Tibial nerve (tissue), 4 donors: ENCODE data around the gene FAM20A. TPM values are rescaled to one million over a fixed set of nuclear protein-coding genes. Genes with fewer than 3 reads are reported as not detected.

ENCODE experiments used
- DNase-seq, 2 donors: peaks; one replicate each; pipeline ENCODE4 v3.0.0-alpha.2; 2019; ENCODE audit warnings: low spot score in 2 of 2
- H3K27ac ChIP-seq, 4 donors: fragments of 200-600 bp; sonication (generic) in 3 of 4; one replicate each; pipeline ENCODE4 v1.5.1; 2017 to 2019; ENCODE audit warnings: mild to moderate bottlenecking in 1 of 4
- H3K27me3 ChIP-seq, 2 donors: fragments of 200-600 bp; sonication (generic) in 1 of 2; one replicate each; pipeline versions ENCODE4 v1.5.1 to v1.6.0; 2017 to 2019
- H3K36me3 ChIP-seq, 3 donors: fragments of 200-600 bp; sonication (generic); one replicate each; pipeline ENCODE4 v1.5.1; 2018 to 2019
- H3K4me1 ChIP-seq, 4 donors: fragments of 200-600 bp; sonication (generic) in 3 of 4; one replicate each; pipeline ENCODE4 v1.5.1; 2017 to 2019
- H3K4me3 ChIP-seq, 4 donors: fragments of 200-600 bp; sonication (generic) in 3 of 4; one replicate each; pipeline ENCODE4 v1.5.1; 2017 to 2019; ENCODE audit warnings: mild to moderate bottlenecking in 1 of 4, moderate library complexity in 1 of 4
- H3K9me3 ChIP-seq, 4 donors: fragments of 200-600 bp; sonication (generic) in 3 of 4; one replicate each; pipeline ENCODE4 v1.5.1; 2017 to 2019
- CTCF ChIP-seq, 5 experiments: fragments of 200-600 bp in 3 of 5; fragments of 450-650 bp in 2 of 5; sonication (generic) in 3 of 5; IDR thresholded peaks; one replicate each; pipeline ENCODE4 v1.5.1; 2016 to 2019; ENCODE audit warnings: antibody characterized with exemption in 5 of 5, mild to moderate bottlenecking in 3 of 5, moderate library complexity in 2 of 5
- EP300 ChIP-seq, 2 donors: sonication (generic); formaldehyde crosslinking; IDR thresholded peaks; one replicate each; pipeline ENCODE4 v1.6.1; 2017; ENCODE audit warnings: antibody characterized with exemption in 2 of 2, mild to moderate bottlenecking in 1 of 2
- POLR2A ChIP-seq, 2 donors: fragments of 450-650 bp; IDR thresholded peaks; one replicate each; pipeline ENCODE4 v1.6.1; 2017; ENCODE audit warnings: antibody characterized with exemption in 2 of 2, mild to moderate bottlenecking in 2 of 2, moderate library complexity in 2 of 2
- WGBS, 2 donors: methylation state at CpG; one replicate each; pipeline ENCODE4 v1.1.5; 2018; 5-methylcytosine and 5-hydroxymethylcytosine counted together
- total RNA-seq, 4 donors: library from RNA; depleted of rRNA; stranded (reverse); fragments of >200 nt; gene quantifications; one replicate each; pipeline ENCODE4 v1.1.0, GENCODE V29; 2016

The FAM20A gene
- 100 to 1,000 TPM in 1 of 4 donors, 10 to 100 TPM in 2, 1 to 10 TPM in 1; 9.4 to 104 (median 25.7) TPM for total RNA-seq

GRCh38 chr17:68600931-68601564 is at the start of gene FAM20A:
TSS of gene FAM20A (minus strand) at chr17:68601367. CDS start at chr17:68600666, 701 bp downstream.
- H3K27ac ChIP-seq = peak within 1 kb of the TSS; percentile 56 to 86 (median 75)

GRCh38 chr17:68649324-68649723 is 48.2 kb upstream of the FAM20A start:
- no peak overlapping the region for H3K4me3 ChIP-seq
- no peaks in the 10 kb centered on the region for H3K27me3 ChIP-seq
- no peak for DNase-seq
- H3K9me3 ChIP-seq = no peaks in the 10 kb centered on the region
- TF ChIP-seq EP300 (IDR thresholded peaks at IDR 0.05) (no peak), CTCF (IDR thresholded peaks at IDR 0.05) (no peak), POLR2A (IDR thresholded peaks at IDR 0.05) (no peak)
- H3K4me1 ChIP-seq = no peaks in the 10 kb centered on the region
- WGBS, 2 donors = 84 to 86% methylated on average over 3 of the region's 3 CpGs
- no peak overlapping the region for H3K27ac ChIP-seq
- H3K36me3 ChIP-seq = no peaks in the 10 kb centered on the region

More at GRCh38 chr17:68600931-68601564, at the start of gene FAM20A:
- peaks cover 0 to 60% (median 7%) of the 10 kb centered on the region in 4 donors for H3K4me1 ChIP-seq
- H3K4me3 ChIP-seq = peak within 1 kb of the TSS; percentile 36 to 82 (median 66)
- no peaks in the 10 kb centered on the region for H3K9me3 ChIP-seq
- H3K36me3 ChIP-seq = no peaks in the 10 kb centered on the region
- TF ChIP-seq CTCF (IDR thresholded peaks at IDR 0.05) (no peak), EP300 (IDR thresholded peaks at IDR 0.05) (no peak), POLR2A (IDR thresholded peaks at IDR 0.05) (no peak)
- peaks cover 0 to 11% of the 10 kb centered on the region in 2 donors for H3K27me3 ChIP-seq
- DNase-seq = no peak
- 3 to 7% methylated on average over 18 to 32 of the region's 69 CpGs for WGBS, 2 donors

GRCh38 chr17:68646626-68647526 is 45.7 kb upstream of the FAM20A start:
- 90 to 92% methylated on average over 11 of the region's 11 CpGs for WGBS, 2 donors
- no peak overlapping the region for H3K4me3 ChIP-seq

GRCh38 chr17:68642118-68642412 is 40.9 kb upstream of the FAM20A start:
- Histone ChIP-seq H3K9me3 (no peaks in the 10 kb centered on the region), H3K4me1 (peaks cover 0 to 4% (median 0%) of the 10 kb centered on the region in 4 donors), H3K27me3 (no peaks in the 10 kb centered on the region), H3K36me3 (no peaks in the 10 kb centered on the region), H3K27ac (no peak overlapping the region), H3K4me3 (no peak overlapping the region)
- WGBS, 2 donors = 62 to 63% methylated on average over 4 of the region's 4 CpGs
- peak in 1 of 2 donors; percentile 19 for DNase-seq
- TF ChIP-seq CTCF (IDR thresholded peaks at IDR 0.05) = no peak
- no peak for TF ChIP-seq POLR2A (IDR thresholded peaks at IDR 0.05)
- no peak for TF ChIP-seq EP300 (IDR thresholded peaks at IDR 0.05)

More at GRCh38 chr17:68646626-68647526, 45.7 kb upstream of the FAM20A start:
- no peak for DNase-seq
- Histone ChIP-seq H3K9me3 (no peaks in the 10 kb centered on the region), H3K27ac (no peak overlapping the region), H3K27me3 (no peaks in the 10 kb centered on the region), H3K4me1 (no peaks in the 10 kb centered on the region), H3K36me3 (no peaks in the 10 kb centered on the region)
- no peak for TF ChIP-seq EP300 (IDR thresholded peaks at IDR 0.05)
- TF ChIP-seq POLR2A (IDR thresholded peaks at IDR 0.05) = no peak
- TF ChIP-seq CTCF (IDR thresholded peaks at IDR 0.05) = no peak
